Ishikawa (cell line): ENCODE results near the gene IFNG-AS1.

Experiments used
- CEBPB ChIP-seq: IDR thresholded peaks from 2 replicates; pipeline ENCODE4 v1.6.1; 2012
- RAD21 ChIP-seq: IDR thresholded peaks from 2 replicates; pipeline ENCODE4 v1.6.1; 2012; ENCODE audit warnings: low read depth
- TAF1 ChIP-seq: IDR thresholded peaks from 2 replicates; pipeline ENCODE4 v1.6.1; 2012; ENCODE audit warnings: low read depth, mild to moderate bottlenecking
- TF ChIP-seq, protein P1 (sequence below): IDR thresholded peaks from 2 replicates; pipeline ENCODE4 v1.6.1; 2012; ENCODE audit warnings: low read depth, mild to moderate bottlenecking
- TF ChIP-seq, protein P2 (sequence below): IDR thresholded peaks from 2 replicates; pipeline ENCODE4 v1.6.1; 2012

DNA sequence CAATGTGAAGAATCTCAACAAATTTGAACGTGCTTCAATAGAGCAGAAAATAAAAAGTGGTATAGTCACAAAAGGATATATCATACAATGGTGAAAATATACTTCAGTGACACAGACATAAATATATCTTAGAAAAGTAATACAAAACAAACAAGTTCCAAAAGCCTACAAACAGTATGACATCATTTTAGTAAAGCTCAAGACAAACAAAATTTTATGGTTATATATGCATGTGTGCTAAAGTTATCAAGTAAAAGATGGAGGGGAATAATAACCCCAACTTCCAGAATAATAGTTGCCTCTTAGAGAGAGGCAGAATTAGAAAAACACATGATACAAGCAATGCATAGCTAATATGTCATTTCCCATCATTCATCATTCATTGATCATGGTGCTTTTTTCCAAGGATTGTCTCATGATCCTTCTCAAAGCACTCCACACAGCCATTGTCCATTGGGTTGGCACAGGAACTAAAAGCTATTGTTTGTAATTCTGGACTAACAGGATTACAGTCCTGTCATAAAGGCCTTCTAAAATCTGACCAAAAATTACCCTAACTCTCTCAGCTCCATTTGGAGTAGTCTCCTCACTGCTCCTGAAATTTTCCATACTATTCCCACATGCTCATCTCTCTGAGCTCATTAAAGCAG is 59.5 kb downstream of the IFNG-AS1 start:
- TF ChIP-seq, protein P1, sequence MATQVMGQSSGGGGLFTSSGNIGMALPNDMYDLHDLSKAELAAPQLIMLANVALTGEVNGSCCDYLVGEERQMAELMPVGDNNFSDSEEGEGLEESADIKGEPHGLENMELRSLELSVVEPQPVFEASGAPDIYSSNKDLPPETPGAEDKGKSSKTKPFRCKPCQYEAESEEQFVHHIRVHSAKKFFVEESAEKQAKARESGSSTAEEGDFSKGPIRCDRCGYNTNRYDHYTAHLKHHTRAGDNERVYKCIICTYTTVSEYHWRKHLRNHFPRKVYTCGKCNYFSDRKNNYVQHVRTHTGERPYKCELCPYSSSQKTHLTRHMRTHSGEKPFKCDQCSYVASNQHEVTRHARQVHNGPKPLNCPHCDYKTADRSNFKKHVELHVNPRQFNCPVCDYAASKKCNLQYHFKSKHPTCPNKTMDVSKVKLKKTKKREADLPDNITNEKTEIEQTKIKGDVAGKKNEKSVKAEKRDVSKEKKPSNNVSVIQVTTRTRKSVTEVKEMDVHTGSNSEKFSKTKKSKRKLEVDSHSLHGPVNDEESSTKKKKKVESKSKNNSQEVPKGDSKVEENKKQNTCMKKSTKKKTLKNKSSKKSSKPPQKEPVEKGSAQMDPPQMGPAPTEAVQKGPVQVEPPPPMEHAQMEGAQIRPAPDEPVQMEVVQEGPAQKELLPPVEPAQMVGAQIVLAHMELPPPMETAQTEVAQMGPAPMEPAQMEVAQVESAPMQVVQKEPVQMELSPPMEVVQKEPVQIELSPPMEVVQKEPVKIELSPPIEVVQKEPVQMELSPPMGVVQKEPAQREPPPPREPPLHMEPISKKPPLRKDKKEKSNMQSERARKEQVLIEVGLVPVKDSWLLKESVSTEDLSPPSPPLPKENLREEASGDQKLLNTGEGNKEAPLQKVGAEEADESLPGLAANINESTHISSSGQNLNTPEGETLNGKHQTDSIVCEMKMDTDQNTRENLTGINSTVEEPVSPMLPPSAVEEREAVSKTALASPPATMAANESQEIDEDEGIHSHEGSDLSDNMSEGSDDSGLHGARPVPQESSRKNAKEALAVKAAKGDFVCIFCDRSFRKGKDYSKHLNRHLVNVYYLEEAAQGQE, result no peak
- no peak for TF ChIP-seq RAD21
- TF ChIP-seq TAF1, result no peak
- TF ChIP-seq, protein P2, sequence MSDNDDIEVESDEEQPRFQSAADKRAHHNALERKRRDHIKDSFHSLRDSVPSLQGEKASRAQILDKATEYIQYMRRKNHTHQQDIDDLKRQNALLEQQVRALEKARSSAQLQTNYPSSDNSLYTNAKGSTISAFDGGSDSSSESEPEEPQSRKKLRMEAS, result no peak
- TF ChIP-seq CEBPB, result no peak
